NCI-H2171 (cell line): ENCODE measurements around the gene SLC35F6.

Experiments
- DNase-seq: peaks from one replicate; lab custom pipeline; 2025; lab: John Stamatoyannopoulos, UW

SLC35F6 gene, protein sequence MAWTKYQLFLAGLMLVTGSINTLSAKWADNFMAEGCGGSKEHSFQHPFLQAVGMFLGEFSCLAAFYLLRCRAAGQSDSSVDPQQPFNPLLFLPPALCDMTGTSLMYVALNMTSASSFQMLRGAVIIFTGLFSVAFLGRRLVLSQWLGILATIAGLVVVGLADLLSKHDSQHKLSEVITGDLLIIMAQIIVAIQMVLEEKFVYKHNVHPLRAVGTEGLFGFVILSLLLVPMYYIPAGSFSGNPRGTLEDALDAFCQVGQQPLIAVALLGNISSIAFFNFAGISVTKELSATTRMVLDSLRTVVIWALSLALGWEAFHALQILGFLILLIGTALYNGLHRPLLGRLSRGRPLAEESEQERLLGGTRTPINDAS

DNA sequence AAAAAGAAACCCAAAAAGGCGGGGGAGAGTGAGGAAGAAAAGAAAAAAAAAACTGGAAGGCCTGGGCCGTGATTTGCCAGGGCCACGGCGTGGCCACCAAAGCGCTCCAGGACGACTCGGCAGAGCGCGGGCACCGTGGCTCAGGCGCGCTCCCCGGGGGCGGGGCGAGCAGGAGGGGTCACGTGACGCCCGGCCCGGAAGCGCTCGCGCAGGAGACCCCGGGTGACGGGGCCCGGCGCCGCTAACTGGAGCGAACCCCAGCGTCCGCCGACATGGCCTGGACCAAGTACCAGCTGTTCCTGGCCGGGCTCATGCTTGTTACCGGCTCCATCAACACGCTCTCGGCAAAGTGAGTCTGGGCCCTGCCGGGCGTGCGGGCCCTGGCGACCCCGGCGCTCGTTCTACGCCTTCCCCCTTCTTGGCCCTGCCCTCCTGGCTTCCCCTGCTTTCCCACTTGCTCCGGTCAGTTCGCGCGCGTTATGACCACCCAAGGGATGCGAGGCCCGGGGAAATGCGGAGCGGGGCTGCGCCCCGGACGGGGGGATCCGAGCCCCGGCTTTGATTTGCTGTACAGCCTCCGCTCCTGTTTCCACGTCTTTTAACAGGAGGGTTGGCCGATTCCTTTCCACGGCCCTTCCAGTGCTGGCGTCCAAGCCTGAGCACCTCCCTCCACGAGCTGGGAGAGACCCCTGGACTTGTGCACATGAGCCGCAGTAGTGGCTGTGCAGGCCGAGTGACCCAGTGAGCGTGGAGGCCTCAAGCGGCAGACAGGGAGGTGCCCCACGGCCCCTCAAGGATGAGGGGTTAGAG lies at the start of gene SLC35F6:
TSS of gene SLC35F6 (plus strand) at position 207 of the 810 bp plus-strand sequence. CDS start at position 273, 66 bp downstream.
- peak; percentile 94 for DNase-seq

GRCh38 chr2:26715528-26716270 lies 48.4 kb upstream of the SLC35F6 start:
- no peak for DNase-seq

GRCh38 chr2:26716340-26716739 lies 47.7 kb upstream of the SLC35F6 start:
- DNase-seq: no peak

GRCh38 chr2:26716769-26717168 lies 47.3 kb upstream of the SLC35F6 start:
- no peak for DNase-seq

- DNase-seq: no peak
Observed at GRCh38 chr2:26717362-26717761, 46.7 kb upstream of the SLC35F6 start.

- DNase-seq: no peak
Observed at GRCh38 chr2:26718949-26719686, 45.0 kb upstream of the SLC35F6 start.

- no peak for DNase-seq
Observed at GRCh38 chr2:26720322-26721114, 43.6 kb upstream of the SLC35F6 start.

DNA sequence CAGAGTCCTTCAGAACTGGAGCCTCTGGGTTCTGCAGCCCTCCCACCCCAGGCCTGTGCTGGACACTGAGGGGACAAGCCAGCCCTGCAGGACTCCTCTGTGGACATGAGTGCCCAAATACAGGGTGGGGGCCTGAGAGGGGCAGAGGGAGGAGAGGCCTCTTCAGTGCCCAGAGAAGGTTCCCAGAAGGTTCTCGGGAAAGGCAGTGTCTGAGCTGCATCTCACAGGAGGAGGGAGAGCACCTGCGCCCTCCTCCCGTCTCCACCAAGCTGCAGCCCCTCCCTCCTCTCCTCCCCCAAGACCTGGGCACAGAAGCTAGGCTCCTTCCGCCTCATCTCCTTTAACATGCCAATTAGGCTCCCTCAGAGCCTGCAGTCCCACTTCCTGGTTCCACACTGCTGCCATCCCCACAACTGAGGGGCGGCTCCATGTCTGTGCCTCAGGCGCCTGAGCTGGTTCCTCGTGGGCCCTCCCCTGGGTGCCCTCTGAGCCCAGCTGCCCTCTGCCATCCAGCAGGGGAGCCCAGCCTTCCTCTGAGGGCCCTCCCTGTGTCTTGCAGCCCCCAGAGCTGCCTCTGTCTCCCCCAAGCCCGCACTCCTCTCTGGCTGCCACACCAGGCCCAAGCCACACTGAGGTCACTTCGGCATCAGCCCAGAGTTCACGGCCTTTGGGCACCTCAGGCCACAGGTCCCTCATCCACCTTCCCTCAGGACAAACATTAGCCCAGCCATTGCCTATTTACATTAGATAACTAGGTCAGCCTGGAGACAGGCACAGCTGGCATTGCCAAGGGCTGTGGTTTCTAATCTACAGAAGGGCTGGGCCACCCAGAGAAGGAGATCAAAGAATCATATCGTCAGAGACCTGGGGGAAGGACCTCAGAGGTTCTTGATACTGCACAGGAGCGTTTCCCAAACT lies 42.7 kb upstream of the SLC35F6 start:
- DNase-seq: peak; percentile 88

DNA sequence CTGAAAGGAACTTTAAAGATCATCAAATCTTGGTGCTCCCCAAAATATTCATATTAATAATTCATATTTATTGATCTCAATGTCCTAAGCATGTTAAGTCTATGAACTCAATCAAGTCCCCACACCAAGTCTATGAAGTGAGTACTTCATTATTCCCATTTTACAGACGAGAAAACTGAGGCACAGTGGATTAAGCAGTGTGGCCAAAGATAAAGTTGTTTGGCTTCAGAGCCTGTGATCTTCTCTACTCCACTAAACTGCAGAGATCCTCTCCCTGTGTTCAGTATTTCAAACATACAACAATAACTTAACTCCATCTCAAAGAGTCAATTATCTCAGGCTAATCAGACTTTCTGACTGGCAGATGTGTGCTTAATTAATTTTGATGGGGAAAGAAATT lies 41.8 kb upstream of the SLC35F6 start:
- no peak for DNase-seq

DNA sequence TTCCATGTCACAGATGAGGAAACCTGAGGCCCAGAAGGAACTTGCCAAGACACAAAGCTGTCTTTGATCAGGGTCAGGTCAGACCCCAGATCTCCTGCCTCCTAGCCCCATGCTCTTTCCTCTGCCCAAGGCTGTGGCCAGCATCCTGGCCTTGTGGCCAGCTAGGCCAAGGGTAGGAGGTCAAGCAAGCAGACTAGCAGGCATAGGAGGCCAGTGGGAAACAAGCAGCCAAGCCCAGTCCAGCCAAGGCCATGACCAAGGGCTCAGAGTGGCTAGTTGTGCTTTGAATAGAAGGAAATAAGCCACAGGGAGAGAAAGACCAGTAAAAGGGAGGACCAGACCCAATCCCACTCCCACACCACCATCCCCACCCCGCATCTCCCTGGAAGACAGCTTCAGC lies 41.2 kb upstream of the SLC35F6 start:
- DNase-seq: no peak

DNA sequence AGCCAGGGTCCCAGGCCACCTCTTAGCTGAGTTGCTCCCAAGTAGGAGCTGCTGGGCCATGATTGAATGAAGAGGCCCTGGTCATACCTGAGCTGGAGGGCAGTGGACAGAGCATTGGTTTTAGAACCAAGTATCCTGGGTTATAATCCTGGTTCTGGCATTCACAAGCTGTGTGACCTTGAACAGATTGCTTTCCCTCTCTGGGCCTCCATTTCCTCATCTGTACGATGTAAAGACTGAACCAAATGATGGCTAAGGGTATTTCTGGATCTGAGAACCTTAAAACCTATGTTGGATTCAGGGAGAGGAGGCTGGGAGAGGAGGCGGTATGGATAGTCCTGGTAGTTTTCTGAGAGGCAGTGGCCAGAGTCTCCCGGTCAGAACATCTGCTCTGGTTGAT lies 40.6 kb upstream of the SLC35F6 start:
- DNase-seq: no peak

- peak; percentile 28 for DNase-seq
Observed at GRCh38 chr2:26723991-26724750, 39.9 kb upstream of the SLC35F6 start.

DNA sequence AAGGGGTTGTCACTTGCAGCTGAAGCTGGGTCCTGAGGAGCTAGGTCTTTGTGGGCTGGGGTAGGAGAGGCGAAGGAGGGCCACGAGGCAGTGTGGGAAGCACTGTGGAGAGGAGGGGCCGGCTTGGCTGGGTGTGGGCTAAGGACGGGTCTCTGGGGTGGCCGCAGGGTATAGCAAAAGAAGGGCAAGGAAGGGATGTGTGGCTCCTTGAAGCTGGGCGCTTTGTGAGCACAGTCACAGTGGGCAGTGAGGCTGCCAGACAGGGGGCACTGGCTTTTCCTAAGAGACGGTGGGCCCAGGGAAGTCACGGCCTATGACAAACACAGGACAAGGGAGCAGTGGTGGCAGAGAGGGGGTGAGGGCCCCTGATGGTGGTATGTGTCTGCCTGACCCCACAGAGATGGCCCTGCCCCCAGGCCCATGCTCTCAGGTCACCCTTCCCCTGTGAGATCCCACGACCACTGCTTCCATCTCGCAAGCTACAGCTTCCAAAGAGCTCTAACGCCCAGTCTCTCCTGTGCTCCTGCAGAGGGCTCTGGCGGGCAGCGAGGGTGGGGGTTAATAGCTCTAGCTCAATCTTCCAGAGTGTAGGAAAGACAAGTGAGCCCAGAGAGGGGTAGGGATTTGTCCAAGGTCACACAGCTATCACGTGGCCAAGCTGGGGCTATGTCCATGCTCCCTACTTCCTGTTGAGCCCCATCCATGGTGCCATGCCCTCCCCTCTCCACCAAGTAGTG lies 39.1 kb upstream of the SLC35F6 start:
- no peak for DNase-seq

DNA sequence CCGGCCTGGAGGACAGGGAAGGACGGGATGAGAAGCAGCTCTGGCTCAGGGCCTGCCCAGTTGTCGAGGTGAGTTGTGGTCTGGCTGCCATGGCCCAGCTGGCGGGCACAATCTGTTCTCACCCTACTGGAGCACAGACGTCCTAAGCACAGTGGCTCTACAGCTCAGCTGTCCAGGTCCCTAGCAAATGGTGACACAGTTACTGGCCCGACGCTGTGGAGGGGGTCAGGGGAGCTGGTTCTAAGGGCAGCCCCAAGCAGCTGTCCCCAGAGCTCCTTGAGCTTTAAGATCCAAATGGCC lies 38.6 kb upstream of the SLC35F6 start:
- no peak for DNase-seq

DNA sequence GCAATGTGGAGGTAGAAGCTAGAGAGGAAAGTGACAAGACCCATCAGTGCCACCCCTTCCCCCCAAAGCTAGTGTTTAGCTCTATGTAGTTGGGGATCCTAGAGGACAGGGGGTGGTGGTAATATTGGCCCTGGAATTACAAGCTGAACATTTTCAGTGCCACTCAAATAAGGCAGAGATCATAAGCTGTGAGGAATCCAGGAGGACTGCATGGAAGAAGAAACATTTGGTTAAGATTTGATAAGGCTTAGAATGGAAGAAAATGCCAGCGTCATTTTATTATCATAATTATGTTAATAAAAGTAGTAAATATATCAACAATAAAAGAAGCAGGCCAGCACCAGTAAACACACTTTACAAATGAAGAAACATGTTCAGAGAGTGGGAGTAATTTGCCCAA lies 37.9 kb upstream of the SLC35F6 start:
- DNase-seq: no peak

DNA sequence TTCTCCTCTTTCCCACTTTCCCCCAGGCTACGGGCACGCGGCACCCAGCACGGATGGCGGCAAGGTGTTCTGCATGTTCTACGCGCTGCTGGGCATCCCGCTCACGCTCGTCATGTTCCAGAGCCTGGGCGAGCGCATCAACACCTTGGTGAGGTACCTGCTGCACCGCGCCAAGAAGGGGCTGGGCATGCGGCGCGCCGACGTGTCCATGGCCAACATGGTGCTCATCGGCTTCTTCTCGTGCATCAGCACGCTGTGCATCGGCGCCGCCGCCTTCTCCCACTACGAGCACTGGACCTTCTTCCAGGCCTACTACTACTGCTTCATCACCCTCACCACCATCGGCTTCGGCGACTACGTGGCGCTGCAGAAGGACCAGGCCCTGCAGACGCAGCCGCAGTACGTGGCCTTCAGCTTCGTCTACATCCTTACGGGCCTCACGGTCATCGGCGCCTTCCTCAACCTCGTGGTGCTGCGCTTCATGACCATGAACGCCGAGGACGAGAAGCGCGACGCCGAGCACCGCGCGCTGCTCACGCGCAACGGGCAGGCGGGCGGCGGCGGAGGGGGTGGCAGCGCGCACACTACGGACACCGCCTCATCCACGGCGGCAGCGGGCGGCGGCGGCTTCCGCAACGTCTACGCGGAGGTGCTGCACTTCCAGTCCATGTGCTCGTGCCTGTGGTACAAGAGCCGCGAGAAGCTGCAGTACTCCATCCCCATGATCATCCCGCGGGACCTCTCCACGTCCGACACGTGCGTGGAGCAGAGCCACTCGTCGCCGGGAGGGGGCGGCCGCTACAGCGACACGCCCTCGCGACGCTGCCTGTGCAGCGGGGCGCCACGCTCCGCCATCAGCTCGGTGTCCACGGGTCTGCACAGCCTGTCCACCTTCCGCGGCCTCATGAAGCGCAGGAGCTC lies 36.2 kb upstream of the SLC35F6 start:
- DNase-seq: no peak

DNA sequence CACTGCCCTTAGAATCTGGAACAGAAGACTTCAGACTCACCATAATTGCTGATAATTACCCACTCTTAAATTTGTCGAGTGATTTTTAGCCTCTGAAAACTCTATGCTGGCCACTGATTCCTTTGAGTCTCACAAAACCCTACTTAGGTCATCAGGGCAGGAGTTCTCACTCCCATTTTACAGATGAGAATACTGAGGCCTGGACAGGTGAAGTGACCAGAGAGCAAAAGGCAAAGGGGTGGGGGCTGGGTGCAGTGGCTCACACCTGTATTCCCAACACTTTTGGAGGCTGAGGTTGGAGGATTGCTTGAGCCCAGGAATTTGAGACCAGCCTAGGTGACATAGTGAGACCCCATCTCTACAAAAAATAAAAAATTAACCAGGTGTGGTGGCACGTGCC lies 34.8 kb upstream of the SLC35F6 start:
- DNase-seq: no peak
